AG10803 (cell line): Measurements from ENCODE around the gene GALNS.

ENCODE experiments used
- DNase-seq: peaks from one replicate; pipeline ENCODE4 v3.0.0; 2010; ENCODE audit warnings: low read depth
- H3K4me3 ChIP-seq: 2 replicates; pipeline ENCODE4 v1.5.1; 2011; ENCODE audit warnings: mild to moderate bottlenecking, low read length, control low read depth
- TF ChIP-seq, protein P1 (sequence below): conservative IDR thresholded peaks from 2 replicates; pipeline ENCODE4 v1.5.1; 2011; ENCODE audit warnings: mild to moderate bottlenecking, low read length, control low read depth, inconsistent platforms

Gene GALNS

DNA sequence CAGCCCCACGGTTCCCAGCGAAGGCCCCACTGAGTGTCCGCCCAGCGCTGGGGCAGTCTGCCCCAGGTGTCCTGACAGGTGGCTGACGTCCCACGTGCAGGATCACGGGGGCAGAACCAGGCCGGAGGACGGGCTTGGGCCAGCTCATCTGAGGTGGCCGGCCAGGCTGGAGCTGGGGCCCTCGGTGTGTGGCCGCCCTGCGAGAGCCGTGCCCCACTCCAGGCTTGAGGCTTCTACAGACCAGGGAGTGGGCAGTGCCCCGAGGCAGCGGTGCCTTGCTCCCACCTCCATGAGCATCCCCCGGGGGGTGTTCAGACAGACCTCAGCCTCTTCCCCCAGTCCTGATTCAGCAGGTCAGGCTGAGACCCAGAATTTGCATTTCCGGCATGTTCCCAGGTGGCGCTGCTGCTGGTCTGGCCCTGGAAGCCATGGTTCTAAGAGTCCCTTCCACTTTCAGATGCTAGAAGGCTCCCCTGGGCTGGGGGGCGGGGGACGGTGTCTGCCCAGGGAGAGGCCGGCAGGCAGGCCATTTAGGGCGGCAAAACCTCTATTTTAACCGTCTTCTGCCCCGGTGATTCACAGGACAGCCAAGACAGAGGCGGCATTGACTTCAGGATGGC is 45.1 kb upstream of the GALNS start:
- TF ChIP-seq, protein P1, sequence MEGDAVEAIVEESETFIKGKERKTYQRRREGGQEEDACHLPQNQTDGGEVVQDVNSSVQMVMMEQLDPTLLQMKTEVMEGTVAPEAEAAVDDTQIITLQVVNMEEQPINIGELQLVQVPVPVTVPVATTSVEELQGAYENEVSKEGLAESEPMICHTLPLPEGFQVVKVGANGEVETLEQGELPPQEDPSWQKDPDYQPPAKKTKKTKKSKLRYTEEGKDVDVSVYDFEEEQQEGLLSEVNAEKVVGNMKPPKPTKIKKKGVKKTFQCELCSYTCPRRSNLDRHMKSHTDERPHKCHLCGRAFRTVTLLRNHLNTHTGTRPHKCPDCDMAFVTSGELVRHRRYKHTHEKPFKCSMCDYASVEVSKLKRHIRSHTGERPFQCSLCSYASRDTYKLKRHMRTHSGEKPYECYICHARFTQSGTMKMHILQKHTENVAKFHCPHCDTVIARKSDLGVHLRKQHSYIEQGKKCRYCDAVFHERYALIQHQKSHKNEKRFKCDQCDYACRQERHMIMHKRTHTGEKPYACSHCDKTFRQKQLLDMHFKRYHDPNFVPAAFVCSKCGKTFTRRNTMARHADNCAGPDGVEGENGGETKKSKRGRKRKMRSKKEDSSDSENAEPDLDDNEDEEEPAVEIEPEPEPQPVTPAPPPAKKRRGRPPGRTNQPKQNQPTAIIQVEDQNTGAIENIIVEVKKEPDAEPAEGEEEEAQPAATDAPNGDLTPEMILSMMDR, result no peak
- no peak for DNase-seq
- no peak overlapping the region for H3K4me3 ChIP-seq

DNA sequence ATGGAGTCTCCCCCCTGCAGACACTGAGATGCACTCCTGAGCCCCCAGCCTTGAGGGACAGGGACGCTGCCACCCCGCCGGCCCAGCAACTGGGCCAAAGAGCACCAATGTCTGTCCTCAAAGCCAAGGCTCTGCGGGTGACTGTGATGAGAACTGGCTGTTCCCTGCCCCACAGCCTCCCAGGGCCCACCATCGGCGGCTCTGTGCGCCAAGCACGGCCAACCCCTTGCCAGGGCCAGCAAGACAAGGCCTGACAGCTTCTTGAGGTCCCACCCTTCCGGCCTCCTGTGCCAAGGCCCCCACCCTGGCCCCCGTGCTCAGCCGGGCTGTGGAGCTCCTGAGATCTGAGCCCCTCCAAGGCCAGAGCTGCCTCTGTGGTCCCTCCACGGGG is 43.9 kb upstream of the GALNS start:
- TF ChIP-seq, protein P1, result no peak
- no peak overlapping the region for H3K4me3 ChIP-seq
- DNase-seq, result no peak

DNA sequence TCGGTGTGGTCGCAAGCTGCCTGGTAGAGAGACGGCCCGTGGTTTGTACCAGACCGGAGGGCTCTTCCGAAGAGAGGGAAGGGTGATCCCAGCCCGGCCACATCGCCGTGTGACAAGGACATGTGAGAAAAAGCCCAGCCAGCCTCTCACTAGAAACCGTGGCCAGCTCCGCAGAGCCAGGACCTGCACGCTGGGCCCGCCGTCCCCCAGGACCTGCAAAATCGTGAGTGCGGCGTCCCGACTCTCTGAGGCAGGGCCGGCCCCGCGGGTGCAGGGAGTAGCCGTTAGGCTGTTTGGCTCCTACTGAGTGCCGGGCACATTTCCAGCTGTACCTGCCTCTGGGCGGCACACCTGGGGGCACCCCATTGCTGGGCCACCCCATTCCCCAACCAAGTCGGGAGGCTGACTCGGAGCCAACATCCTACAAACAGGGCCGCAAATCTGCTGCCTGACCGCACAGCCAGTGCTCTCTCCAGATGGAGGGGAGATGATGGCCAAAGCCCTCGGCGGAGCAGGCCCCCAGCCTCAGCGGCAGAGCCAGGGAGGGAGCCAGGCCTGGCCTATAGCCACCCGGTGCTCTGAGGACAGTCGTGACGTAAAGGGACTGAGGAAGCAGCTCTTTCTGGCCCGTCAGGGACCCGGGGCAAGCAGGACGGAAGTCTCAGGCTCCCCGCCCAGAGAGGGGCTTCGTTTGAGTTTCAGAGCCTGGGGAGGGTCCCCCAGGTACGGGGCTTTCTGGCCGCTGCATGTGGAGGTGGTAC is 43.3 kb upstream of the GALNS start:
- no peak overlapping the region for H3K4me3 ChIP-seq
- TF ChIP-seq, protein P1, result no peak
- DNase-seq, result no peak

DNA sequence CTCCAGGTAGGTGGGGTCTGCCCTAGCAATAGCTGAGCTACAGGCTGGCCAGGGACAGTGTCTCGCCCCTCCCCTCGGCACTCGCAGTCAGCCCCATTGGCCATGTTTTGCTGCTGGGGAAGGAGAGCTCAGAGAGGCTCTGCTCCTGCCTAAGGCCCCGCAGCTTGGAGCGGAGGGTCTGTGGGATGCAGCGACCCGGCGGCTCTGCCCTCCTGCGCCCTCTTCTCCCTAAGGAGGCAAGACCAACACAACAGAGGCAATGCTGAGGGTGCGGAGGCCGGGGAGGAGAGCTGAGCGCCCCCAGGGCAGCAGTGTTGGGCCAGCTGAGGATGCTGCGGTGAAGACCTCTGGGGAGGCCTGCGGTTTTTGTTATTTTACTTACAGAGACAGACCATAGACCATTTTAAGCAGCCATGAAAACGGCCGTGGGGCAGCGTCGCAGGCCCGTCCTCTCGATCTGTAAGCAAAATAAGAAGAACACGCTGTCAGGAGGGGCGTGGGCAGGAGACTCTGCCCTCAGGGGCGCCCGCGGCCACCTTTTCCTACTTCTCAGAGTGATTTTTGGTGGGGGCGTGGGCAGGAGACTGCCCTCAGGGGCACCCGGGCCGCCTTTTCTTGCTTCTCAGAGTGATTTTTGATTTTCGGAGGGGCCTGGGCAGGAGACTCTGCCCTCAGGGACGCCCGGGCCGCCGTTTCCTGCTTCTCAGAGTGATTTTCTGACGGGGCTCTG is 41.1 kb upstream of the GALNS start:
- H3K4me3 ChIP-seq, result no peak overlapping the region
- no peak for DNase-seq
- TF ChIP-seq, protein P1, result no peak

DNA sequence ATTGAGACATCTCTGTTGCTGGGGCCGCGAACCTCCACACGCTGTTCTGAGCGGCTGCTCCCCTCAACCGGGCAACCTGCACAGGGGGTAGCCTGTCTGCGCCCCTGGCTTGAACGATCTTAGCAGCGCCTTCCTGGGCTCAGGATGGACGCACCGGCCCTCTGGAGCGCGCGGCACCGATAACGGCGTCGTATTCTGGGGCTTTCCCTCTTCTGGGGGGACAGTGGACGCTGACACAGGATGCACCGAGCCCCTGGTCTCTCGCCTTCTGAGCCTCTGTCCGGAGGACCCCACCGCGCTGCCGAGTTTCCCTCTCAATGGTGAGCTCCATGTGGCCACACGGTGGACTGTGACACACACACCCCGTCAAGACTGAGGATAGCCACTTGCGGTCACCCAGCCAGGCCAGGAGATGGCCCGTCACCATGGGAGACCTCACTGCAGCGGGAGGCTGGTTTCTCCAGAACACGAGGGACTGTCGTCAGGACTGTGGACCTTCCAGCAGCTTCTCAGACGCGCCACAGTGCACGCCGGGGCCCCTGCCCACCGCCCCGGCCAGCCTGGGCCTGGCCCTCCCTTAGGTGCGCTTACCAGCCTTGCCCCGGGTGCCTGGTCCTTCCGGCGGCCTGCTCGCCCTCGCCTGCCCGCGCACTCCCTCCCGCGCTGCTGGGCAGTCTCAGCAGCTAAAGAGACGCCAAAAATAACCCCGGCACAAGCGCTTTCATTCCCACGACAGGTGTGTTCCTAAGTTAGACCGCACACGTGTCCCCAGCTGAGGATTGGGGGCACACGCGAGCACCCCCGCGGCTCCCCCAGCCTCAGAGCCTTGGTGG is 39.7 kb upstream of the GALNS start:
- DNase-seq, result no peak
- no peak overlapping the region for H3K4me3 ChIP-seq
- TF ChIP-seq, protein P1, result no peak

DNA sequence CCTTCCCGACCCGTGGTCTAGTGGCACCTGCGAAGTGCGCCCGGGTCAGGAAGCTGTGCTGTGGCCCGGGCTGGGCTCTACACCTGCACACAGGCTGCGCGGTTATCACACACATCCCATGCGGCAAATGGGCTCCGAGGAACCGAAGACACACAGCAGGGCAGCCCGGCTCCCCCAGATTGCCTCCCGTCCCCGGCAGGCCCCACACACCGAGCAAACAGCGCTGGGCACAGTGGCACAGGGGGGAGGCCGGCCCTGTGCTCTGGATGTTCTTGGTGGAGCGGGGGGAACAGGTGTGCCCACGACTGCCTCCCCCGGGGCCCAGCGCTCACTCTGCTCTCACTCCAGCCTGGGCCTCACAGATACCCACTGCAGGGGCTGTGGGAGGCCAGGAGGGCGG is 38.6 kb upstream of the GALNS start:
- TF ChIP-seq, protein P1, result no peak
- H3K4me3 ChIP-seq, result no peak overlapping the region
- no peak for DNase-seq
